ENCODE data around the gene MRPL44. TPM values are rescaled to one million over a fixed set of nuclear protein-coding genes. Genes with fewer than 3 reads are reported as not detected.

Gene MRPL44
- total and polyA plus RNA-seq, 2 of the 8 experiments (the other 6 are each of a cell fraction or from before 2014, with no cell fraction given), result 32.0 to 53.2 TPM

- TF ChIP-seq CHD7 (IDR thresholded peaks at IDR 0.05; ENCODE audit: insufficient replicate concordance, low read length), result no peak
These were observed 21.7 kb upstream of the MRPL44 start (continued) for GRCh38 chr2:223935459-223936125.

Measured in H1 (cell line).